ENCODE data around the gene CNNM3. TPM values are rescaled to one million over a fixed set of nuclear protein-coding genes. Genes with fewer than 3 reads are reported as not detected.

CNNM3 gene
- total and polyA plus RNA-seq, 4 donors: 10.0 to 19.8 (median 16.1) TPM

DNA sequence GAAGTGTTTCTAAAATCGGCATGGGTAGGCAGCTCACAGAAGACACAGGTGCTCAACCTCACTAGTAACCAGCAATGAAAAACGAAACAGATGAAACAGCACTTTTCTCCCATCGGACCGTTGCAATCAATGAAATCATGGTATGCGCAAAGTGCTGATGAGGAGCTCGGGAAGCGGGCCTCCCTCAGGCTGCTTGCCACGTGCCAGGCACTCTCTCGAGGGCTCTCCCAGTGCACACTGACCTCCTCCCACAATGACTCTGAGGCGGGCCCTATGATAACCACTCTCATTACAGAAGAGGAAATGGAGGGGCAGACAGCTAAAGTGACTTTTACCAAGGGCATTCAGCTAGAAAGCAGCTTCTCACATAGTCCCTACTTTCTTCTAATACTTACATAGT, 31.5 kb downstream of the CNNM3 start:
- Histone ChIP-seq H3K27me3 (ENCODE audit: control insufficient read depth in 4 of 4, insufficient read depth in 4 of 4, low read length in 3 of 4) (no peaks in the 10 kb centered on the region), H3K4me1 (ENCODE audit: control insufficient read depth in 4 of 4, insufficient read depth in 4 of 4, low read length in 3 of 4) (peaks cover 5 to 11% (median 10%) of the 10 kb centered on the region in 4 donors), H3K9me3 (ENCODE audit: control insufficient read depth in 4 of 4, low read length in 3 of 4) (no peaks in the 10 kb centered on the region), H3K27ac (ENCODE audit: low read depth in 1 of 2, low read length in 2 of 2) (peak overlapping the region in 1 of 2 donors; percentile 1), H3K4me3 (ENCODE audit: low read depth in 1 of 3, low read length in 3 of 3) (no peak overlapping the region), H3K9ac (ENCODE audit: low read depth in 1 of 2, low read length in 2 of 2) (no peak overlapping the region), H3K36me3 (ENCODE audit: control insufficient read depth in 4 of 4, insufficient read depth in 3 of 4, low read depth in 1 of 4, low read length in 3 of 4) (peaks cover 3 to 20% (median 12%) of the 10 kb centered on the region in 4 donors)
- TF ChIP-seq FOXA1 (IDR thresholded peaks at IDR 0.05) (no peak), FOXA2 (IDR thresholded peaks at IDR 0.05) (no peak)
- WGBS: 76% methylated on average over 10 of the region's 10 CpGs
- DNase-seq (ENCODE audit: low spot score): no peak

DNA sequence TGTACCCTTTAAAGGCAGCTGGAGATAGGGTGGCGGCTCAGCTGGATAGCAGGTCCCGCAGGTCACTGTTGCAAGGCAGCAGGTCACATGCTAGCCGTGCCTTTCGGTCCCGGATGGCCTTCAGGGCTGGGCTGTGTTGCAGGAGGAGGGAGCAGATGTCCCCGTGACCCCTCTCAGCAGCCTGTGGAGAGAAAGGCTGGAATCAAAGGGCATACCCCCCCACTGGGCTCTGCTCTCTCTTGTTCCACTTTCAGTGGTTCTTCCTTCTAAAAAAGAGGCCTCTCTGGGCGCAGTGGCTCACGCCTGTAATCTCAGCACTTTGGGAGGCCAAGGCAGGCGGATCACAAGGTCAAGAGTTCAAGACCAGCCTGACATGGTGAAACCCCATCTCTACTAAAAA, 32.2 kb downstream of the CNNM3 start:
- Histone ChIP-seq H3K9ac (ENCODE audit: low read depth in 1 of 2, low read length in 2 of 2) (no peak overlapping the region), H3K36me3 (ENCODE audit: control insufficient read depth in 4 of 4, insufficient read depth in 3 of 4, low read depth in 1 of 4, low read length in 3 of 4) (peaks cover 5 to 26% (median 15%) of the 10 kb centered on the region in 4 donors), H3K9me3 (ENCODE audit: control insufficient read depth in 4 of 4, low read length in 3 of 4) (no peaks in the 10 kb centered on the region), H3K27me3 (ENCODE audit: control insufficient read depth in 4 of 4, insufficient read depth in 4 of 4, low read length in 3 of 4) (no peaks in the 10 kb centered on the region), H3K4me3 (ENCODE audit: low read depth in 1 of 3, low read length in 3 of 3) (no peak overlapping the region), H3K4me1 (ENCODE audit: control insufficient read depth in 4 of 4, insufficient read depth in 4 of 4, low read length in 3 of 4) (peaks cover 5 to 11% (median 10%) of the 10 kb centered on the region in 4 donors), H3K27ac (ENCODE audit: low read depth in 1 of 2, low read length in 2 of 2) (peak overlapping the region in 1 of 2 donors; percentile 1)
- peak; percentile 26 to 61 for TF ChIP-seq RAD21 (IDR thresholded peaks at IDR 0.05)
- TF ChIP-seq NR2F2 (IDR thresholded peaks at IDR 0.05): peak; percentile 68
- TF ChIP-seq EGR1 (IDR thresholded peaks at IDR 0.05; ENCODE audit: low read depth in 2 of 2): no peak
- TF ChIP-seq YY1 (IDR thresholded peaks at IDR 0.05): peak; percentile 53
- TF ChIP-seq FOXA2 (IDR thresholded peaks at IDR 0.05): no peak
- TF ChIP-seq HNF4G (IDR thresholded peaks at IDR 0.05): no peak
- TF ChIP-seq GABPA (IDR thresholded peaks at IDR 0.05 in 1 of 2, conservative IDR thresholded peaks at IDR 0.05 in 1 of 2): no peak
- peak; percentile 79 to 81 for TF ChIP-seq RXRA (IDR thresholded peaks at IDR 0.05)
- TF ChIP-seq, protein P1, sequence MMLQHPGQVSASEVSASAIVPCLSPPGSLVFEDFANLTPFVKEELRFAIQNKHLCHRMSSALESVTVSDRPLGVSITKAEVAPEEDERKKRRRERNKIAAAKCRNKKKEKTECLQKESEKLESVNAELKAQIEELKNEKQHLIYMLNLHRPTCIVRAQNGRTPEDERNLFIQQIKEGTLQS (IDR thresholded peaks at IDR 0.05): no peak
- peak in 1 of 2 donors; percentile 21 for TF ChIP-seq JUND (IDR thresholded peaks at IDR 0.05)
- TF ChIP-seq SP1 (IDR thresholded peaks at IDR 0.05): peak; percentile 81
- TF ChIP-seq HNF4A (conservative IDR thresholded peaks at IDR 0.05): peak; percentile 71 to 75
- TF ChIP-seq, protein P2, sequence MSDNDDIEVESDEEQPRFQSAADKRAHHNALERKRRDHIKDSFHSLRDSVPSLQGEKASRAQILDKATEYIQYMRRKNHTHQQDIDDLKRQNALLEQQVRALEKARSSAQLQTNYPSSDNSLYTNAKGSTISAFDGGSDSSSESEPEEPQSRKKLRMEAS (IDR thresholded peaks at IDR 0.05): peak; percentile 30
- TF ChIP-seq TAF1 (conservative IDR thresholded peaks at IDR 0.05): no peak
- TF ChIP-seq, protein P3, sequence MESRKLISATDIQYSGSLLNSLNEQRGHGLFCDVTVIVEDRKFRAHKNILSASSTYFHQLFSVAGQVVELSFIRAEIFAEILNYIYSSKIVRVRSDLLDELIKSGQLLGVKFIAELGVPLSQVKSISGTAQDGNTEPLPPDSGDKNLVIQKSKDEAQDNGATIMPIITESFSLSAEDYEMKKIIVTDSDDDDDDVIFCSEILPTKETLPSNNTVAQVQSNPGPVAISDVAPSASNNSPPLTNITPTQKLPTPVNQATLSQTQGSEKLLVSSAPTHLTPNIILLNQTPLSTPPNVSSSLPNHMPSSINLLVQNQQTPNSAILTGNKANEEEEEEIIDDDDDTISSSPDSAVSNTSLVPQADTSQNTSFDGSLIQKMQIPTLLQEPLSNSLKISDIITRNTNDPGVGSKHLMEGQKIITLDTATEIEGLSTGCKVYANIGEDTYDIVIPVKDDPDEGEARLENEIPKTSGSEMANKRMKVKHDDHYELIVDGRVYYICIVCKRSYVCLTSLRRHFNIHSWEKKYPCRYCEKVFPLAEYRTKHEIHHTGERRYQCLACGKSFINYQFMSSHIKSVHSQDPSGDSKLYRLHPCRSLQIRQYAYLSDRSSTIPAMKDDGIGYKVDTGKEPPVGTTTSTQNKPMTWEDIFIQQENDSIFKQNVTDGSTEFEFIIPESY (IDR thresholded peaks at IDR 0.05): peak; percentile 21
- DNase-seq (ENCODE audit: low spot score): no peak
- WGBS: 36% methylated on average over 9 of the region's 9 CpGs

DNA sequence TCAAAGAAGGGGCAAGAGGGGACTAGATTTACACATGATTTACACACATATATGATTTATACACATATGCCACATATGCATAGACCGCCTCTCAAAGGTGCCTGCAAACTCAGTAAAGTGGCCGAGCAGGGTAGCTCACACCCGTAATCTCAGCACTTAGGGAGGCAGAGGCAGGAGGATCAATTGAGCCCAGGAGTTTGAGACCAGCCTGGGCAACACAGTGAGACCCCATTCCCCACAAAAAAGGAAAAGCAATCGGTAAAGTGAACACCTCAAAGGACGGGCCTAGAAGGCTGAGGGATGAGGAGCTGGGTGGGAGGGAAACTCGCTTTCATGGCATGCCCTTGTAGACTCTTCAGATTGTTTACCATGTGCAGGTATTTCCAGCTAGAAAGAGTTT, 36.6 kb downstream of the CNNM3 start:
- 99% methylated on average over 6 of the region's 6 CpGs for WGBS
- Histone ChIP-seq H3K9me3 (ENCODE audit: control insufficient read depth in 4 of 4, low read length in 3 of 4) (no peaks in the 10 kb centered on the region), H3K27ac (ENCODE audit: low read depth in 1 of 2, low read length in 2 of 2) (no peak overlapping the region), H3K4me1 (ENCODE audit: control insufficient read depth in 4 of 4, insufficient read depth in 4 of 4, low read length in 3 of 4) (peaks cover 4 to 26% (median 24%) of the 10 kb centered on the region in 4 donors), H3K4me3 (ENCODE audit: low read depth in 1 of 3, low read length in 3 of 3) (no peak overlapping the region), H3K27me3 (ENCODE audit: control insufficient read depth in 4 of 4, insufficient read depth in 4 of 4, low read length in 3 of 4) (no peaks in the 10 kb centered on the region), H3K9ac (ENCODE audit: low read depth in 1 of 2, low read length in 2 of 2) (no peak overlapping the region), H3K36me3 (ENCODE audit: control insufficient read depth in 4 of 4, insufficient read depth in 3 of 4, low read depth in 1 of 4, low read length in 3 of 4) (peaks cover 5 to 22% (median 18%) of the 10 kb centered on the region in 4 donors)
- no peak for DNase-seq (ENCODE audit: low spot score)
- TF ChIP-seq NR2F2 (IDR thresholded peaks at IDR 0.05): no peak
- no peak for TF ChIP-seq SP1 (IDR thresholded peaks at IDR 0.05)
- TF ChIP-seq, protein P3 (IDR thresholded peaks at IDR 0.05): no peak
- no peak for TF ChIP-seq HNF4A (conservative IDR thresholded peaks at IDR 0.05)
- TF ChIP-seq, protein P4, sequence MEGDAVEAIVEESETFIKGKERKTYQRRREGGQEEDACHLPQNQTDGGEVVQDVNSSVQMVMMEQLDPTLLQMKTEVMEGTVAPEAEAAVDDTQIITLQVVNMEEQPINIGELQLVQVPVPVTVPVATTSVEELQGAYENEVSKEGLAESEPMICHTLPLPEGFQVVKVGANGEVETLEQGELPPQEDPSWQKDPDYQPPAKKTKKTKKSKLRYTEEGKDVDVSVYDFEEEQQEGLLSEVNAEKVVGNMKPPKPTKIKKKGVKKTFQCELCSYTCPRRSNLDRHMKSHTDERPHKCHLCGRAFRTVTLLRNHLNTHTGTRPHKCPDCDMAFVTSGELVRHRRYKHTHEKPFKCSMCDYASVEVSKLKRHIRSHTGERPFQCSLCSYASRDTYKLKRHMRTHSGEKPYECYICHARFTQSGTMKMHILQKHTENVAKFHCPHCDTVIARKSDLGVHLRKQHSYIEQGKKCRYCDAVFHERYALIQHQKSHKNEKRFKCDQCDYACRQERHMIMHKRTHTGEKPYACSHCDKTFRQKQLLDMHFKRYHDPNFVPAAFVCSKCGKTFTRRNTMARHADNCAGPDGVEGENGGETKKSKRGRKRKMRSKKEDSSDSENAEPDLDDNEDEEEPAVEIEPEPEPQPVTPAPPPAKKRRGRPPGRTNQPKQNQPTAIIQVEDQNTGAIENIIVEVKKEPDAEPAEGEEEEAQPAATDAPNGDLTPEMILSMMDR (IDR thresholded peaks at IDR 0.05; ENCODE audit: low read depth, low read length, missing input control): no peak
- TF ChIP-seq, protein P1 (IDR thresholded peaks at IDR 0.05): no peak
- TF ChIP-seq HNF4G (IDR thresholded peaks at IDR 0.05): no peak
- TF ChIP-seq FOXA1 (IDR thresholded peaks at IDR 0.05): no peak
- TF ChIP-seq YY1 (IDR thresholded peaks at IDR 0.05): no peak
- TF ChIP-seq RAD21 (IDR thresholded peaks at IDR 0.05): no peak
- TF ChIP-seq, protein P2 (IDR thresholded peaks at IDR 0.05): no peak

Measured in liver (tissue), 9 donors.